Fibroblast of the conjunctiva (primary cell): ENCODE data around the gene PCK2.

Experiments used
- DNase-seq: peaks from one replicate; pipeline ENCODE4 v3.0.0-alpha.2; 2010; ENCODE audit warnings: low read depth

PCK2 gene

DNA sequence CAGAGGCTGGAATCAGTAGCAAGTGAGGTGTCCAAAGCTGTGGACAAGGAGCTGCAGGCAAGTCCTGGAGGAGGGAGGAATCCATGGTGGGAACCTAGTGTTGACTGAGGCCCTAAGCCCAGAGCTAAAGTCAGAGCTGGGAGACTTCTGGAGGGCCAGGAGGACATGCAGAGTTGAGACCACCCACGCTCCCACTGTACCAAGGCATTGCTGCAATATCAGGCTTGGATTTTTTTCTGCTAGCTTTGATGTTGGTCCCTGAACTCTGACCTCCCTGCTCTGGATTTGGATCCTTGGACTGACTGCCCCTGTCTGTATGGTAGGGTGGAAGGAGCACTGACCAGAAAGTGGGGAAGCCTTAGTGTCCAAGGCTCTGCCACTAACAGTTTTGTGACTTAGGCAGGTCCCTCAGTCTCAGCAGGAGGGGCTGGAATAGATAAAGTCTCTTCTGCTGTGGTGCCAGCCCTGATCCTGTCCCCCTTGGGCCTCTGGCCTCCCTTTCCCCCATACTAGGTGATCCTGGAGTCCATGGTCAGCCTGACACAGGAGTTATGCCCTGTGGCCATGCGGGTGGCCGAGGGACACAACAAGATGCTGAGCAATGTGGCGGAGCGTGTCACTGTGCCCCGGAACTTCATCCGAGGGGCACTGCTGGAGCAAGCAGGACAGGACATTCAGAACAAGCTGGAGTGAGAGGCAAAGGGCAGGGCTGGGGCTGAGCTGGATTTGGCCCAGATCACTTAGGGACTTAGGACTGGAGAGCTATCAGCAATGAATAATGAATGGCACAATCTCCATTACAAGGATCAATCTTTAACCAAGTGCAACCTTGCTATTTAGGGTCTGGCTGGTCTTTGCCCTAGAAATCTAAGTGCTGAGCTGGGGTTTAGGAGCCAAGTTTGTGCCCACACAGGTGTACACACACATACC, 32.9 kb upstream of the PCK2 start:
- DNase-seq, result no peak

DNA sequence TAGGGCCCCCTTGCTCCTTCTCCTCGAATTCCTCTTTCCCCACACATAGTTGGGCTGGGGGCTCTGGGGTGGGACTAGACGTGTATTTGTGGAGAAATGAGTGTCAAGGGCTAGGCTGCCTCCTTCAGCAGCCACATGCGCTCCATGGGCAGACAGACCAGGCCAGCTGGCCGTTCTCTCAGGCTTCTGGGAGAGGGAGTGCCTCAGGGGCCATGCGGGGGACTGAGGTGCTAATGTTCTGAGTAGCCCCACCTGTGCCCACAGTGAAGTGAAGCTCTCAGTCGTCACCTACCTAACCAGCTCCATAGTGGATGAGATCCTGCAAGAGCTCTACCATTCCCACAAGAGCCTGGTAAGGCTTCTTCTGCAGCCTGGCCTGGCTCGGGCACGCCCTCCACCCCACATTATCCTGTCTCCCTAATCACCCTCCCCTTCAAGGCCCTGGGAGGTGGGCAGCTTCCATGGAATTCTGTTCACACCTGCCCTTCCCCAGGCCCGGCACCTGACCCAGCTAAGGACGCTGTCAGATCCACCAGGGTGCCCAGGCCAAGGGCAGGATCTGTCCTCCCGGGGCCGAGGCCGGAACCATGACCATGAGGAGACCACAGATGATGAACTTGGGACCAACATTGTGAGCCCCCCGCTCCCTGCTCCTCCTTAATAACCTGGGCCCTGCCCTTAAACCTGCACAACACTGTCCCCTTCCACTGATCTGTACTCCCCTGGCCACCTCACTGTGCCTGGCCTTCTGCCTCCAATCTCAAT, 31.7 kb upstream of the PCK2 start:
- DNase-seq, result no peak

DNA sequence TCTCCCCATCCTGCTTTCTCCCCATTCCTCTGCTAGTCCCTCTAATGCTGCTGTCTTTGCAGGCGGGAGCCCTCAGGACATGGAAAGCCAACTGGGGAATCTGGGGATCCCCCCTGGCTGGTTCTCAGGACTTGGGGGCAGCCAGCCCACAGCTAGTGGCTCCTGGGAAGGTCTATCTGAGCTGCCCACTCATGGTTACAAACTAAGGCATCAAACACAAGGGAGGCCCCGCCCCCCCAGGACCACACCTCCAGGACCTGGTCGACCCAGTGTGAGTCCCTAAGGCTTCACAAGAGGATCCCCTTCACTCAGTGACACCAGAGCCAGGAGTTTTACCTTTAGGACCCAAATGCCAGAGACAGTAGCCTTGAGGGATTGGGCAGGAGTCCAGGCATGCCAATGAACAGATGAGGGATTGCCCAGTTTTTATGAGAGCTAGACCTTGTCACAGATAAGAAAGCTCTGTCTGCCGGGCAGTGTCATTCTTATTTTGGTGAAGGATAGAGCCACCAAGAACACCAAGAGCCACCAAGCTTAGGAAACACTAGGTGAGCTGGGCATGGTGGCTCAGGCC, 30.8 kb upstream of the PCK2 start:
- no peak for DNase-seq

DNA sequence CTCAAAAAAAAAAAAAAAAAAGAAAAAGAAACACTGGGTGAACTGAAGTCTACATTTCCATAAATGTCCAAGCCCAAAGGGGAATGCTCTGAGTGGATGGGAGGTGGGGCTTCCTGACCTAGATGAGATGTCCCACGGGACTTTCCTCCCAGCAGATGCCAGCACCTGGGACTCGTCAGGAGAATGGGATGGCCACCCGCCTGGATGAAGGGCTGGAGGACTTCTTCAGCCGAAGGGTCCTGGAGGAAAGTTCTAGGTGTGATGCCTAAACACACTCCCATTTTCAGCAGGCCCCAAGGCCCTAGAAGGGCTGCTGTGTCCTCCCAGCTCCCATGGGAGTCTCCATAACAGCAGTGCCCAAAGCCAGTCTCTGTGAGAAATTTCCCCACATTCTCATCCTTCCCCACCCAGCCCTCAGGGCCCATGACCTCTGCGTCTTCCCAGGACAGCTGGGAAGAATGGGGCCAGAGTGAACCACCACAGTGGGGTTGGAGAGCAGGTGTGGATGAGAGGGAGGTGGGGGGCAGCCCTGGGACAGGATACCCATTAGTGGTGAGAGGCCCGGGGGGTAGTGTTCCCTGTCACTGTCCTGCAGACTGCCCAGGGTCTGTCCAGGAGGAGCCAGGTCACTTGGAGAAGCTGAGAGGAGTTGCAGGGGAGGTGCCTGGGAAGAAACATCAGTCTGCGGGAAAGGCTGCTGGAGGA, 29.9 kb upstream of the PCK2 start:
- DNase-seq, result no peak

DNA sequence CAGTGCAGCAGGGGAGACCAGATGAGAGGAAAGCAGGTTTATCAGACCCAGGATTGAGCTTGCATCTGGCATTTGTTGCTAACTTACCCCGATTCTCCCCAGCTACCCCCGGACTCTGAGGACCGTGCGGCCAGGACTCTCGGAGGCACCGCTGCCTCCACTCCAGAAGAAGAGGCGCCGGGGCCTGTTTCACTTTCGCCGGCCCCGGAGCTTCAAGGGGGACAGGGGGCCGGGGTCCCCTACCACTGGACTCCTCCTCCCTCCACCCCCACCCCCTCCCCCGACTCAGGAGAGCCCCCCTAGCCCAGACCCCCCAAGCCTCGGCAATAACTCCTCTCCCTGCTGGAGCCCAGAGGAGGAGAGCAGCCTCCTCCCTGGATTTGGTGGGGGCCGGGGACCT, 29.3 kb upstream of the PCK2 start:
- no peak for DNase-seq

DNA sequence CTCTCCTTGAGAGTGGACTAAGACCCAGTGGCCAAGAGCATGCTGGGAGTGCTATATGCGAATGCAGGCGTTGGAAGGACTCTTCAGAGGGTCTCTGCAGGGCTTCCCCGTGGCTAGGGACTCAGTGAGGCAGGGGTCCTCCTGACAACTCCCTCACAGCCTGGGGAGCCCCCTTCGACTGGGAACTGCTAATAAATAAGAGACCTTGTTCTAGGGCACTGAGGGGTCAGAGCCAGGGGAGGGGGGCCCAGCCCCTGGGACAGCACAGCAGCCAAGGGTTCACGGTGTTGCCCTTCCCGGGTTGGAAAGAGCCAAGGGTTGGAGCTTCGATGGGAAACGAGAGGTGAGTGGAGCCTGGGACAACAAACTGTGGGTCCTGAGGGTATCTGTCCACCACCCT, 28.7 kb upstream of the PCK2 start:
- DNase-seq, result no peak

DNA sequence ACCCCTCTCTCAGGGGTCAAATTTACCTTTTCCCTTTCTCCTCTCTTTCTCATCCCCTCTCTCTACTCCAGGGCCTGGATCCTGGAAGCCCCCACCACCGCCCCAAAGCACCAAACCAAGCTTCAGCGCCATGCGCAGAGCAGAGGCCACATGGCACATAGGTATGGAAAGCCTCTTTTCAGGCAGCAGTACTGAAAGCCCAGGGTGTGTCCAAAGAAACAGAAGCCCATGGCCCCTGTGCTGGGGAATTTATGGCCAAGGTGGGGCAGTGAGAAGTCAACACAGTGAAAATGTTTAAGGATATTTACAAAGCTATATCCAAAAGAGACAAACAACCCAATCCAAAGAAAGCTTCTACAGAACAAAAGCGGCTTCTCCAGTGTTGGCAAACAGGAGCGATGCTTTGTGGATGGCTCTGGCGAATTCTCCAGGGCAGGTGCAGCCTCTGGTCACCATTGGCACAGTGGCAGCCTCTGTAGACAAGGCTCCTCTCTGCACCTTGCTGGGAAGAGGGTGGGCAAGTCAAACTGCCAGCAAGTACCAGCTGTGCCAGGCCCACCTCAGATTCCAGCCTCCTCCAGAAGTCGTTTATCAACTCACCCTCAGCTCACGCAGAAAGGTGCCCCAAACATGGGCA, 27.5 kb upstream of the PCK2 start:
- no peak for DNase-seq

DNA sequence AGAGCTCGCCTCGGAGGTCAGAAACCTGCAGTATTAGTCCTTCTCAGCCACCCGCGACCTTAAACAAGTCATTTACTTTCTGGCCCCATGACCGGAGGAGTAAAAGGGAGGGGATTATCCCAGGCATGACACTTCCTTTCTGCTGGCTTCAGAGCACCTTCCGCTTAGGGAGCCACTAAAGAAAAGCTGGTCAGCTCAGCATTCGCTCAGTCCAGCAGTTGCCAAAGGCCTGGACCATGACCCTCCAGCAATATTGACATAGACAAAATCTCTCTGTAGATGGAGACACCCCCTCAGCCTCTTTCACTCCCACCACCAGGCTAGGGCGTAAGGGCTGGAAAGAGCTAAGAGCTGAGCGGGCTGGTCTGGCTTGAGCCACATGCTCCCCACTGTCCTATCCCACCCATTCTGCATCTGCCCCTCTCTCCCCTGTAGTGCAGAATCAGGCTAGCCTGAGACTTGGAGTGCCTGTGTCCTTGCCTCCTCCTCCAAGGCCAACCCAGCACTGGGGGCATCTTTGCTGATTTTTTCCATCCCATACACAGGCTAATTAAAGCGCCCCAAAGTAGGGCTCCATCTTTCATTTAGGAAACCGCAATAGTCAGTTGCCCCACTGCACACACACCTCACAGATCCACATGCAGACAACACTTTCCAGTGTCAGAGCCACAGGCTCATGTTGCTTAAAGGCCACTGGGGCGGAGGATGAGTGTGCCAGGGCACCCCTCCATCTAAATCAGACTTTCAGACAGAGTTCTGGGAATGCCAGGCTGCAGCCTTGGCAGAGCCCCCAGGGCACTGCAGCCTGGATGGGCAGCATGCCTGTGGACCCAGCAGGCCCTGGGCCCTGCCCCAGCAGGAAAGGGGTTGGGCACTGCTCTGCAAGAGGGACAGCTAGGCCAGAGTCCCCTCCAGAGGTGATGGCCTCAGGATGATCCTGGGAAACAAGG, 26.7 kb upstream of the PCK2 start:
- no peak for DNase-seq

DNA sequence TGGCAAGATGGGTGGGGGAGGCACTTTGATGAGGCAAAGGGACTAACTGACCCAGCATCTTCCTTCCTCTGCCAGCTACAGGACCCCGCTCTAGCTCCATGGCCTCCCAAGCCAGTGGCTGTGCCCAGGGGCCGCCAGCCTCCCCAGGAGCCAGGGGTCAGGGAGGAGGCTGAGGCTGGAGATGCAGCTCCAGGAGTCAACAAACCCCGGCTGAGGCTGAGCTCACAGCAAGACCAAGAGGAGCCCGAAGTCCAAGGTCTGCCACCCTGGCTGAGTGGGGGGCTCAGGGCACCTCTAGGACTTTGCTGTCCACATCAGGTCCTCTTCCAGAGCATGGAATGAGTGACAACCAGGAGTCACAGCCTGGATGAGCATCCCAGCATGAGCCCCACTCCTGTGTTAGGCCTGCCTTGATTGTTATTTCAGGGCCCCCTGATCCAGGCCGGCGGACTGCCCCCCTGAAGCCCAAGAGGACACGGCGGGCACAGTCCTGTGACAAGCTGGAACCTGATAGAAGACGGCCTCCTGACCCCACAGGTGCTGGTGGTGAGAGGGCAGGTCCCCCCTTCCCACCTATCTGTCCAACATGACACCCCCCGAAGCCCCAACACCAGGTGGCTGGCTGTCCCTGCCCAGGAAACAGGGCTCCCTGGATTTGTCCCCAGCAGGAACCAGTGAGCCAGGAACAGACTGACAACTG, 25.2 kb upstream of the PCK2 start:
- DNase-seq, result no peak

DNA sequence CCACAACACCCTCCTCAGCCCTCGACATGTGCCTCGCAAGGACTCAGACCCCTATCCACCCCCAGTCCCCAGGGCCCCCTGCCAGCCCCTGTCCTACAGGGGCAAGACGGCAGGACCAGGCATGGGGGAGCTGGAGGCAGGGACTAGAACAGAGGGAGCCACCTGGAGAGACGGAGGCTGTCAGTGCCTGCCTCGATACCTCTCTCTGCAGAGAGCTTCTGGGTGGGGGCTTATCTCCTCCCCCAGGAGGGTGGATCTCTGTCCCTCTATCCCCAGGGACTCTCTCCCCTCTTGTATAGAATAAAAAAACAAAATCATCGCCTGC, 24.7 kb upstream of the PCK2 start:
- DNase-seq, result no peak

DNA sequence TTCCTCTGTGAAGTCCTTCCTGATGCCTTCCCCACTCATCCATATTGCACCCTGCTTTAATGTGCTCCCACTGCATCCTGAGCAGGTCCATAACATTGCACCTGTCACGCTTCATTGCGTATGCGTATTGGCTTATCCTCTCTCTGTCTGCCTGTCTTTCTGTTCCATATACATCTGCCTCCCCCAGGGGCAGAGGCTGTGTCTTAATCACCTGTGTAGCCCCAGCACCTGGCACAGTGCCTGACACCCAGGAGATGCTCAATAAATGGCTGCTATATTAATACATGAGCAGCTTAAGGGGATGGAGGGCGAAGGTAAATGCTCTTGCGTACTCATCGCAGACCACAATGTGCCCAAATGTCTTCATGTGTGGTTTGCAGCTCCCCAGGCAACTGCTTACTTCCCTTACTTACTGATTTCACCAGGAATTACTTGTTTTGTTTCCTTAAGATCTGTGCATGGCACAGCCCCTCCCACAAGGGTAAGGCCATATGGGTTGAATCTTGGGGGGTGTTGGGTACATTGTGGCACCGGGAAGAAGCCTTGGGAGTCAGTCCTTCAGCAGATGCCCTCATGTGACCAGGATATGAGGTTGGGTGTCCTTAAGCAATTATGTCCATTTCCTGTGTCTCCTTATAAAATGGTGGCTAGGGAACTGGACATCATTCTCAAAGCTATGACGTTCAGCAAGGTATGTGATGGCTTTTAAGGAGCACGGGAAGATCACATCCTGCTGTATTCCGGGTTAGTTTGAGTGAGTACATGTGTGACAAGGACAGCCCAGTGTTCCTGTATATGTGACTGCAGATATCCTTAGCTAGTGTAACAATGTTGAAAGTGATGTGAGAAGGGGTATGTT, 23.6 kb upstream of the PCK2 start:
- no peak for DNase-seq

DNA sequence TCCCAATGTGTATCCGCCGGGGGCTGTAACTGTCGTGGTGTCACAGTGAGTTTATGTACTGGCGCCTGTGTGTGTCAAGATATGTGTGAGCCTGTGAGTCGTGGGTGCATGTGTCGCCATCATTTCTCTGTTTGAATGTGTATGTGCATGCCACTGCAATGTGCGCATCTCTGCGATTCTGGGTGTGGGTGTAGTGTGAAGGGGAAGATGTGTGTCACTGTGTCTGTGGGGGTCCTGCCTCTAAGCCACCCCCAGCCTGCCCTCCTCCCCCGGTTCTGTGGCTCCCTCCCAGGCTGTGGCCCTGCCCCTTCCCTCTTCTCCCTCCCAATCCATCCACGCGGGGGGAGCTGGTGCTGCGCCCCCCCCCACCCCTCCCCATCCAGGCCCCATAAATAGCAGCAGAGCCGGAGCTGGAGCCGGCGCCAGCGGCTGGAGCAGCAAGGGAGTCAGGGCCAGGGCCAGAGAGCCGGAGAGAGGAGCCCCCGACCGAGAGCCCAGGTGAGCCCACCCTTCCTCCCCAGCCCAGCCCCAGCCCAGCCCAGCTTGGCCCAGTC, 22.9 kb upstream of the PCK2 start, which contains the start of gene CPNE6:
Gene CPNE6 (plus strand): TSS at position 419 of the 554 bp plus-strand sequence. CDS start 1,375 bp downstream, outside the sequence.
- DNase-seq, result no peak

DNA sequence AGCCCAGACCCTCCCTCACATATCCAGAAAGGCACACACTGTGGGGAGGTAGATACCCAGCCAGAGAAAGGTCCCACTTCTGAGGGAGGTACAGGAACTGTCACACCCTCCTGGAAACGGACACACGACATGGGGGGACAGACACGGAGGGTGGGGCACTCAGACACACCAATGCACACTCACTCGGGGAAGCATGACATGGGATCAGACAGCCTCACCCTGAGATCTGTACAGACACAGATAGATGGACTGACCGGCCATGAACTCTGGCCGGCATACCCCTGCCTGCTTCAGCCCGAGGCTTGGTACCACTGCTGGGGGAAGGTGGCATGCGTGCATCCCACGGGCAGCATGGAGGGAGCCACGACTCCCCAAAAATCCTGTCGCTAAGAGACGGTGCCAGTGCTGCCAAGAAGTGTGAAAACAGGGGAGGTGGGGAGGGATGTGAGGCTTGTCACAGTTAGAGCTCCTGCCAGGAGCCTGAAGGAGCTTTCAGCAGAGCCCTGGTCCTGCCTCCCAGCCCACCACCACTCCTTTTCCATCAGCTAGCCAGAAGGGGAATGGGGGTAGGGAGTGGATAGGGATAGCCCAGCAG, 22.2 kb upstream of the PCK2 start:
- DNase-seq, result no peak

DNA sequence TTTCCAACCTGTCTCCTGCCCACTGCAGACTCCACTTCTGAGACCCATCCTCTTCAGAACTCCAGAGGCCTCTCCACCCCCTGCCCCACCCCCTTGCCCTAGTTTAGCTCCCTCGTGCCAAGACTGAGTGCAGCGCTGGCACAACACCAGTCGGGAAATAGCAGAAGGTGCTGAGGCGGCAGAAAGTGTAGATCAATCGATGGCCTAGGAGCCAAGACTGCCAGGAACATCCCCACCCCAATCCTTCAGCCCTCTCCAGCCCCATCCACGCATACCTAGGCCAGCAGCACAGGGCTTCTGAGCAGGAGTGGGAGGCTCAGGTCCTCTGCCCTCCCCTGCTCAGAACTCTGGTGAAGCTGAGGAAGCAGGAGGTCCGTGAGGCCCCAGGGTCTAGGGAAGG, 21.7 kb upstream of the PCK2 start:
- DNase-seq, result no peak

DNA sequence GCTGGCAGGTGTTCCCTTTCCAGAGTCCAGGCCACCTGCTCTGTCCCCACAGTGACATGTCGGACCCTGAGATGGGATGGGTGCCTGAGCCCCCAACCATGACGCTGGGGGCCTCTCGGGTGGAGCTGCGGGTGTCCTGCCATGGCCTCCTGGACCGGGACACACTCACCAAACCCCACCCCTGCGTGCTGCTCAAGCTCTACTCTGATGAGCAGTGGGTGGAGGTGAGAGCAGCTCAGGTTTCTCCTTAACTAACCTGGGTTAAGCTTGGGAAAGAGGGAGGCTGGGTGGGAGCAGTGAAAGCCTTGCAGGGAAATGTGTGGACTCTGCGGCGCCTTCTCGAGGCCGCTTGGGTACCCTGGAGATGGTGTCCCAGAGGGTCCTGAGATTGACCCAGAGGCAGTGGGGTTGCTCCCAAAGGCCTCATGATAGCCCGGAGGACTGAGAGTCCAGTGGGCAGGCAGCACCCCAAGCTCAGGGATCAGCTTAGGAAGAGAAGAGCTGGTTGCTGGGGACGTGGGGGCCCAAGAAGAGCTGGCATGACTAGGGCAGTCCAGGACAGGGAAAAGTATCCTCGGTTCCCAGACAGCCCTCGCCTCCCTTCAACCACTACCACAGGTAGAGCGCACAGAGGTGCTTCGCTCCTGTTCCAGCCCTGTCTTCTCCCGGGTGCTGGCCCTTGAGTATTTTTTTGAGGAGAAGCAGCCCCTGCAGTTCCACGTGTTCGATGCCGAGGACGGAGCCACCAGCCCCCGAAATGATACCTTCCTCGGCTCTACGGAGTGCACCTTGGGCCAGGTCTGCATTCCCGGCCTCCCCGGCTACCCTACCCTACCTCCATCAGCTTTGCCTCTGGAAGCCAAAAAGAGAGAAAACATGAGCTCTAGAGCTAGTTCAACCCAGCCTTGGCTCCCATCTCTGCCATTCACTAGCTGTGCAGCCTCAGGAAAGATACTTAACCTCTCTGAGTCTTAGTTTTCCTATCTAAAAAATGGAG, 20.9 kb upstream of the PCK2 start:
- no peak for DNase-seq

DNA sequence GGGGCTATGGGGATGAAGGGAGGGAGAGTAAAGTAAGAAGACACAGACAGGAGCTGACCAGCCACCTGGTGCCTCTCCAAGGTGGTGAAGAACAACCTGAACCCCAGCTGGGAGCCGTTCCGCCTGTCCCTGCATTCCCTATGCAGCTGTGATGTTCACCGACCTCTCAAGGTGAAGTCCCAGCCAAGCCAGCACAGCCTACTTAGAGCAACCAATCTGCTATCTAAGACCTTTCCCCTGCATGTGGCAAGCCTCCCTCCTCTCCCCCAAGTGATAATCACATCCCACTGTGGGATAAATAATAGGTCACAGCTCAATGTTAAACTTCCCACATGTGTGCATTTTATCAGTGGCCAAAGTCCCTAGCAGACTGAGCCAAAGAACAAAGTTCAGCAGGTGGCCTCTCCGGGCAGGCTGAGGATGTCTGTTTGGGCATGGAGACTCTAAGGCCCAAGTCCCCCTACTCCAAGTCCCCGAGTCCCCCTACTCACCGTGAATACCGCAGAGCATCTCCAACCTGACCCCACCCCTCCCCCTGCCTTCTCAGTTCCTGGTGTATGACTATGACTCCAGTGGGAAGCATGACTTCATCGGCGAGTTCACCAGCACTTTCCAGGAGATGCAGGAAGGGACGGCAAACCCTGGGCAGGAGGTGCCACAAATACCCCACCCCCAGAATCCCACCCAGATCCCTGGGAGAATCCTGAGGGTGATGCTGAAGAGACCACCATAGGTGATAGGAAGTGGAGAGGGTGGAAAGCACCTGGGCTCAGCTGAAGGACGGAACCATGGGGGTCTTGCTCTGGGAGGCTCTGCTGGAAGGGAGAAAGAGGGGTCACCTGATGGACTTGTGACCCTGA, 19.3 kb upstream of the PCK2 start:
- DNase-seq, result no peak
